T-helper 22 cell (primary cell): ENCODE measurements around the gene ZNF865.

ENCODE experiments used
- DNase-seq: peaks from one replicate; pipeline ENCODE4 v3.0.0-alpha.2; 2020; ENCODE audit warnings: low read depth

Gene ZNF865

DNA sequence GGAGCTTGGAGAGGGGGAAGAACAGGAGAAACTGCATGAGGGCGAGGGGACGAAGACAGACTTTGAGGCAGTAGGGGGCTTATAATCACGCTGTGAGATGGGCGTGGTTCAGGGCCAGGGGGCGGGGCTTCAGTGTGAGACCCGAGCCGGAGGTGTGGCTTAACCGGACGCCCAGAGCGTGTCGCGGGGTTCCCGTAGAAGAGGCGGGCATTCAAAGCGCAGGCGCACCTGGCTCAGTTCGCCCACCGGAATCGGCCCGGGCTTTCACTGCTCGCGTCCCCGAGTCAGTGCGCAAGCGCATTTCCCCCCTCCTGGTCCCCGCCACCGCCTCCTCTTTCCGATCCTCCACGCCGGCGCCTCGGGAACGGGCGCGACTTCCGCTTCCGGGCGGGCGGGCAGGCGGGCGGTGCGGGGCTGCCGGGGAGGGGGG is 225 bp upstream of the ZNF865 start:
- DNase-seq, result peak; percentile 97

DNA sequence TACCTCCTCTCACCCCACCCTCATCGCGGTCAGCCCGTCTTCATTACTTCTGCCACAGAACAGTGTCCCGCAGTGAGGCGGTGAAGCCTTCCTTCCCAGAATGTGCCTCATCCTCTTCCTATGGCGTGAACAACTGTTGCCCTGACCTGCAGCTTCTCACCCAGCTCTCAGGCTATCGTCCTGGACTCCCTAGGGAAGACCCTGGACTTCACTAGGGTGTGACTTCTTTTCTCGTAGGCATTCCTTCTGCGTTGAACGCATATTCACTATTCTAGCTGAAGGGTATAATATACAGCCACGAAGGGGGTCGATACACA is 982 bp downstream of the ZNF865 start:
- DNase-seq, result no peak

DNA sequence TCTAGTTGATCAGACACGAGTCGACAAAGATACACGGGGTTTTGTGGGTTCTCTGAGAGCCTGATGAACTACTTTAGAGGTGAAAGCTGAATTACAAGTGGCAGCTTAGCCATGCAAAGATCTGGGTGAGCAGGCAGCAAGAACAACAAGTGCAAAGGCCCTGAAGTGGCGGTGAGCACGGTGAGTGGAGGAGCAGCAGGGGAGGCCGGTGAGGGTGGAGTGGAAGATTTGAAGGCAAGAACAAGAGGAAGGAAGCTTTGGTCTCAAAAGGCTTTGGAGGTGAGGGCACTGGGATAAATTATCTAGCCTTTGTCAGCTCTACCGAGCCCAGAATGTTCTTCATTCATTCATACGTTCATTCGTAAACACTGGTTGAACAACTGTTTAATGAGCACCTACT is 1.4 kb downstream of the ZNF865 start:
- no peak for DNase-seq

DNA sequence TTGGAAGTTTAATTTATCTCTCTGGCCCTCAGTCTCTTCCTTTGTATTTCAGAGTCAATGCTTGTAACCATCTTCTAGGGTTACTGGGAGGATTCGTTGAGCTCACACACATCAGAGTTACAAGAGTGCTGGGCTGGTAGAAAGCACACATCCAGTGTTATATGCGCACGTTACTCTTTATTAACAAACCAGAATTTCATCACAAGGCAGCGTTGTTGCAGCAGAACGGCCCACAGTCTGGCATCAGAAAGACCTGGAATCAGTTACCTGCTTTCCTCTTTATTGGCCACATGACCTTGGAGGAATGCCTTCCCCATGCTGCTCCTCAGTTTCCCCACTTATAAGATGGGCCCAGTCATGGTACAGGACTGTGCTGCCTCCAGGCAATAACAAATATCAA is 3.9 kb downstream of the ZNF865 start:
- DNase-seq, result no peak

DNA sequence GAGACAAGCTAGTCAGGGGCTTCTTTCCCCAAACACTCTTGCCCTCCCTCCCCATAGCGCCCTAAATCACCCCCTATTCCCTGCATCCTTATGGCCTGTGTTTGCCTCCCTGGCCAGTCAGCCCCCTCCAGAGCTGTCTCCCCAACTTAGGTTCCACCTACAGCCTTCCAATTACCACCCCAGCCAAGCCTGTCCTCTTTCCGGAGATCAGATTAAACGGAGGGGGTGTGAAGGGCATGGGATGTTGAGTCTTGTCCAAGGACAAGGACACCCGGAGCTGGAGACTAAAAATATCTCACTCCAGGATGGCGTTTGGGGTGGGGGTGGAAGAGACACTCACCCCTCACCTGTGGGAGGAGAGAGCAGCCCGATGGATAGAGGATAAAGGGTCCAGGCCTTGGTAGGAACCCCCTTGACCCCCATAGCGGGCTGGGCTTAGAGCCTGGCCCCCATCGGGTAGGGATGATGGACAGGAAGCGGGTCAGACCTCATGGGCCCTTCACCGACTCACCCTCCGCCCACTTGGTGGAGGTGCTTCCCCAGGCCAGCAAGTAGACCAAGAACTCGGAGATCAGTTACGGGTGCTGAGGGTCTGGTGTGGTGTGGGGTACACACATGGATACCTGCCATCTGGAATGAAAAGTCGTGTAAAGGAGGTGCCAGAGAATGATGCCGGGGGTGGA is 6.0 kb downstream of the ZNF865 start:
- no peak for DNase-seq

DNA sequence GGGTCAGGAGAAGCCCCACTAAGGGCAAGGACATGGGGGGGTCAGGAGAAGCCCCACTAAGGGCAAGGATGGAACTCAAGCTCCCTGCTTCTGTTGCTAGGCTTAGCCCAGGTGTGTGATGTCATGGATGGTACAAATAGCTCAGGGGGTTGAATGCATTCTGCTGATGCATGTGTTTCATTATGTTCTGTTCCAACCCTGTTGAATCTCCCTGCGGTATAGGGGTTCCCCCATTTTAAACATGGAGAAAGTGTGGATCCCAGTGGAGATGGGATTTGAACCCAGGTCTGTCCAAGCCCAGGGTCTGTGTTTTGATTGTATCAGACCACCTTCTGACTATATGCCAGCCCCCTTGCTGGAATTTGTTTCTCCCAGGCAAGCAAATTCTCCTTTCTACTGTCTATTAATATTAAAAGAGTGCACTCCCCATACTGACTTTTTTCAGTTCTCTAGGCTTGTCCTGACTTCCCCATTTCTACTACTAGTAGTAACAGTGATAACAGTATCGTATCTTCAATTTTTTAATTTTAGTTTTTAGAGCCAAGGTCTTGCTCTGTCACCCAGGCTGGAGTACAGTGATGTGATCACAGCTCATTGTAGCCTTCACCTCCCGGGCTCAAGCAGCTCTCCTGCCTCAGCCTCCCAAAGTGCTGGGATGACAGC is 6.7 kb downstream of the ZNF865 start:
- DNase-seq, result no peak

DNA sequence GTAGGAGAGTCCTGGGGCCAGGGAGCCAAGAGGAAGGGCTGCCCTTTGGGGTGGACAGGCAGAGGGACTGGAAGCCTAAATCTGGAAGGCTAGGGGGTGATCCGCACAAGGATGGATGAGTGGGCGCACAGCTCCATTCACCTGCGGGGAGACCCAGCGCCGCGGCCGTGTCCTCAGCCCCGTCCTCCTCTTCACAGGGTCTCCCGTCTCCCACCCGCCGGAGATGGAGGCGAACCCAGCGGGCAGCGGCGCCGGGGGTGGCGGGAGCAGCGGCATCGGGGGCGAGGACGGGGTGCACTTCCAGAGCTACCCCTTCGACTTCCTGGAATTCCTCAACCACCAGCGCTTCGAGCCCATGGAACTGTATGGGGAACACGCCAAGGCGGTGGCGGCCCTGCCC is 7.9 kb downstream of the ZNF865 start:
- DNase-seq, result no peak

DNA sequence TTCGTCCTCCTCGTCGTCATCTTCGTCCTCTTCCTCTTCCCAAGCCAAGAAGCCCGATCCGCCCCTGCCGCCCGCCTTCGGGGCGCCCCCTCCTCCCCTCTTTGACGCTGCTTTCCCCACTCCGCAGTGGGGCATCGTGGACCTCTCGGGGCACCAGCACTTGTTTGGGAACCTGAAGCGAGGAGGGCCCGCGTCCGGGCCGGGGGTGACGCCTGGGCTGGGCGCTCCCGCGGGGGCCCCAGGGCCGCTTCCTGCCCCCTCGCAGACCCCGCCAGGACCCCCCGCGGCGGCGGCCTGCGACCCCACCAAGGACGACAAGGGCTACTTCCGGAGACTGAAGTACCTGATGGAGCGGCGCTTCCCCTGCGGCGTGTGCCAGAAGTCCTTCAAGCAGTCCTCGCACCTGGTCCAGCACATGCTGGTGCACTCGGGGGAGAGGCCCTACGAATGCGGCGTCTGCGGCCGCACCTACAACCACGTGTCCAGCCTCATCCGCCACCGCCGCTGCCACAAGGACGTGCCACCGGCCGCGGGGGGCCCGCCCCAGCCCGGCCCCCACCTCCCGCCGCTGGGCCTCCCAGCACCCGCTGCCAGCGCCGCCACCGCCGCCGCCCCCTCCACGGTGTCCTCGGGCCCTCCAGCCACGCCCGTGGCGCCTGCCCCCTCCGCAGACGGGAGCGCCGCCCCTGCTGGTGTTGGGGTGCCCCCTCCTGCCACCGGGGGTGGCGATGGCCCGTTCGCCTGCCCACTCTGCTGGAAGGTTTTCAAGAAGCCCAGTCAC is 8.7 kb downstream of the ZNF865 start:
- DNase-seq, result no peak

DNA sequence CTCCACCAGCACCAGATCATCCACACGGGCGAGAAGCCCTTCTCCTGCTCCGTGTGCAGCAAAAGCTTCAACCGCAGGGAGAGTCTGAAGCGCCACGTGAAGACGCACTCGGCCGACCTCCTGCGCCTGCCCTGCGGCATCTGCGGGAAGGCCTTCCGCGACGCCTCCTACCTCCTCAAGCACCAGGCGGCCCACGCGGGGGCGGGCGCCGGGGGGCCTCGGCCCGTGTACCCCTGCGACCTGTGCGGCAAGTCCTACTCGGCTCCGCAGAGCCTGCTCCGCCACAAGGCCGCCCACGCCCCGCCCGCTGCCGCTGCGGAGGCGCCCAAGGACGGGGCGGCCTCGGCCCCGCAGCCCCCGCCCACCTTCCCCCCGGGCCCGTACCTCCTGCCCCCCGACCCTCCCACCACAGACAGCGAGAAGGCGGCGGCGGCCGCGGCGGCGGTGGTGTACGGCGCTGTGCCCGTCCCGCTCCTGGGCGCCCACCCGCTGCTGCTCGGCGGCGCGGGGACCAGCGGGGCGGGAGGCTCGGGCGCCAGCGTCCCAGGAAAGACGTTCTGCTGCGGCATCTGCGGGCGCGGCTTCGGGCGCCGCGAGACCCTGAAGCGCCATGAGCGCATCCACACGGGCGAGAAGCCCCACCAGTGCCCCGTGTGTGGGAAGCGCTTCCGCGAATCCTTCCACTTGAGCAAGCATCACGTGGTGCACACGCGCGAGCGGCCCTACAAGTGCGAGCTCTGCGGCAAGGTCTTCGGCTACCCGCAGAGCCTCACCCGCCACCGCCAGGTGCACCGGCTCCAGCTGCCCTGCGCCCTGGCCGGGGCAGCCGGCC is 9.5 kb downstream of the ZNF865 start:
- DNase-seq, result no peak

DNA sequence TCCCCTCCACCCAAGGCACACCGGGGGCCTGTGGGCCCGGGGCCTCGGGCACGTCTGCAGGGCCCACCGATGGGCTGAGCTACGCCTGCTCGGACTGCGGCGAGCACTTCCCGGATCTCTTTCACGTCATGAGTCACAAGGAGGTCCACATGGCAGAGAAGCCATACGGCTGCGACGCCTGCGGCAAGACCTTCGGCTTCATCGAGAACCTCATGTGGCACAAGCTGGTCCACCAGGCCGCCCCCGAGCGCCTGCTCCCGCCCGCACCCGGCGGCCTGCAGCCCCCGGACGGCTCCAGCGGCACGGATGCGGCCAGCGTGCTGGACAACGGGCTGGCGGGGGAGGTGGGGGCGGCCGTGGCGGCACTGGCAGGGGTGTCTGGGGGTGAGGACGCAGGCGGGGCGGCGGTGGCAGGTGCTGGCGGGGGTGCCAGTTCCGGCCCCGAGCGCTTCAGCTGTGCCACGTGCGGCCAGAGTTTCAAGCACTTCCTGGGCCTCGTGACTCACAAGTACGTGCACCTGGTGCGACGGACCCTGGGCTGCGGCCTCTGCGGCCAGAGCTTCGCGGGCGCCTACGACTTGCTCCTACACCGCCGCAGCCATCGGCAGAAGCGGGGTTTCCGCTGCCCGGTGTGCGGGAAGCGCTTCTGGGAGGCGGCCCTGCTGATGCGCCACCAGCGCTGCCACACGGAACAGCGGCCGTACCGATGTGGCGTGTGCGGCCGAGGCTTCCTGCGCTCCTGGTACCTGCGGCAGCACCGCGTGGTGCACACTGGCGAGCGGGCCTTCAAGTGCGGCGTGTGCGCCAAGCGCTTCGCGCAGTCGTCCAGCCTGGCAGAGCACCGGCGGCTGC is 10.3 kb downstream of the ZNF865 start:
- no peak for DNase-seq

DNA sequence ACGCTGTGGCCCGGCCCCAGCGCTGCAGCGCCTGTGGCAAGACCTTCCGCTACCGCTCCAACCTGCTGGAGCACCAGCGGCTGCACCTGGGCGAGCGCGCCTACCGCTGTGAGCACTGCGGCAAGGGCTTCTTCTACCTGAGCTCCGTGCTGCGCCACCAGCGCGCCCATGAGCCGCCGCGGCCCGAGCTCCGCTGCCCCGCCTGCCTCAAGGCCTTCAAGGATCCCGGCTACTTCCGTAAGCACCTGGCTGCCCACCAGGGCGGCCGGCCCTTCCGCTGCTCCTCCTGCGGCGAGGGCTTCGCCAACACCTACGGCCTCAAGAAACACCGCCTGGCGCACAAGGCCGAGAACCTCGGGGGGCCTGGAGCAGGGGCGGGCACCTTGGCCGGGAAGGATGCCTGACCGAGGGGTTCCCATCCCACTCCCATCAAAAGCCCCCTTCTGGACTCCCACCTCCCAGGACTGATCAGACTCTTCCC is 11.0 kb downstream of the ZNF865 start:
- DNase-seq, result no peak

DNA sequence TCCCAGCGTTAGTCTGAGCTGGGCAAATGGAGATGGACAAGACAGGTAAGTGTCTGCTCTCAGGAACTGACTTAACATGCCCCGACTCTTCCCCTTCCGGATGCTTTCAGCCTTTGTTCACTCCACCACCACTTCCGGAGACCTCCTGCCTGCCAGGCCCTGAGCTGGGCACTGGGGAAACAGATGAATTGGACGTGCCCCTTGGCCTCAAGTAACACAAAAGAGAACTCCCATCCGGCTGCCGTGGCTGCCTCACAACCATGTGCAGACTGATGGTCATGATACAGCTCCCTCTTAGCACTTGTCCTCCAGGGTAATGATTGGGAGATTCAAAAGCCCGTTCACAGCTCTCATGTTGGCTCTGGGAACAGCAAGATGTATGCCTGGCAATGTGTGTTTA is 12.0 kb downstream of the ZNF865 start:
- no peak for DNase-seq

DNA sequence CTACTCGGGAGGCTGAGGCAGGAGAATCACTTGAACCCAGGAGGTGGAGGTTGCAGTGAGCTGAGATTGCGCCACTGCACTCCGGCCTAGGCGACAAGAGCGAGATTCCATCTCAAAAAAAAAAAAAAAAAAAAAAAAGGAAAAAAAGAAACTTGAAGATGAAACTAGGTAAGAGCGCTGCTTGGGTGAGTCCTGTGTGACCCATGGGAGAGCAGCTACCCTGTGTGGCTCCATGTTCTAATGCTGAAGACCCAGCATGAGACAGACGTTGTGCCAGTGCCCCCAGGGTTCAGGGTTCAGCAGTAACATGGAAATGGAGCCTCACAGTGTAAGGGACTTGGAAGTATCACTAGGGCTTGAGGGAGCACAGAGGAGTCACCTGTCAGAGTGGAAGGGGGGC is 13.0 kb downstream of the ZNF865 start:
- no peak for DNase-seq

DNA sequence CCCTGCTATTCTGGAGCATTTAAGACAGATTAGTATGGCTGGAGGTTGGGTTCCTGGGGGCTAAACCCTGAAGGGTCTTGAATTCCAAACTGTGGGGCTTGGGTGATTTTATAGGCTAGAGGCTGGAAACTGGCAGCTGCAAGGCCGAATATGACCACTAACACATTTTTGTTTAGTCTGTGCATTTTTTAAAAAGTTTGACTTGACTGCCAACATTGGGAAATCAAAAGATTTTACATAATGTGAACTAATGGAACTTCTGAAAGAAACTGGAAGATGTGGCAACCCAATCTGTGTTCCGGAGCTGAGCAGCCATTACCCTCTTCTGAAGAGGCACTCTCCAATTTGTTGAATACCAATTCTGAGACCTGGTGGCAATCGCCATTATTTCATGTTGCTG is 13.8 kb downstream of the ZNF865 start:
- DNase-seq, result no peak

DNA sequence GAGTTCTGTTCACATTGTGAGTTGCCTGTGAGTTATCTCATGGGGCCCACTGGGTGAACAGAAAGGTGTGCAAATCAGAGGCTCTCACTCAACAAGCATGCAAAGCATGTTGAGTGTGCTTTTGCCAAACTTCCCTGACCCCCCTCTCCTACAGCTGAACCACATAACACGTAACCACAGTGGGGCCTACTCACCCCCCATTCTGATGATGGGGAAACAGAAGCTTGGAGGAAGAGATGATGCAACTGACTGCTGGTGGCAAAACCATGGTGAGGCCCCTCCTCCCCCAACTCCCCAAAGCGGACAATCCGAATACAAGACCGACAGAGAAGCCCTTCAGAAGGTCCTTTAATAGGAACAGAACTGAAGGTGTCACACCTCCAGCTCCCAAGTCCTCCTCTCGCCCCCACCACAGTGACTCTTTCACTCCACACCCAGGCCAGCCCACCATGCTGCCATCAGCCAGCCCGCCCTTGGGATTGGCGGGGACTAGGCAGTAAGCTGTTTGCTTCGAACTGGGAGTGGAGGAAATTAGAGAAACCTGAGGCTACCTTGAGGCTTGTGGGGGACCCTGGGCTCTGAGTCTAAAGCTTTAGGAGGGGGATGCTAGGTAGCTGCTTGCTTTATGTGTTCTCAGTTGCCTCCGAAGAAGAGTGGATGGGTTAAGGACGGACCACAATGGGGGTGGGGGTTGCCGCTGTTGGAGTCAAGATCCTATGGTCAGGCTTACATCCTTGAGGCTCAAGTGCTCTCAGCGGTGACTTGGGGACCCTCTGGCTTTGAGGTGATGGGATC is 15.2 kb downstream of the ZNF865 start:
- no peak for DNase-seq

DNA sequence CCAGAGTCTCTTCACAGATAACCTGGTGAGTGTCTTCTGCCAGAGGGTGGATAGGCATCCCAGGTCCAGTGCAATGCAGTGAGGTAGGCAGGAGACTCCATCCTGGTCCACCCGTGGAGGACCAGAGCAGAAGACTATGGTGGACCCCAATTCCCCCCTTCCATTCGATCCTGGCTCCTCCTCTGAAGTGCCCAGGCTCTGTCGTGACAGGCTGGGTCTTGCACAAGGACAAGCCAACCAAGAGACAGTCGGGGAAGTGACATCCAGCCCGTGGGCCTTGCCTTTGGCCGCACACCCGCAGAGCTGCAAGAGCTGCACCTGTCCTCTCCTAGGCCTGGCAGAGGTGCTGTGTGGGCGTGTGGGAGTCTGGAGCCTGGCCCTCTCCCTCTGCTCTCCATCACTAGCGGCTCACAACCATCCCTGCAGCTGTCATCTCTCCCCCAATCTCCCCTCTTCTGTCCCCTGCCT is 15.8 kb downstream of the ZNF865 start:
- no peak for DNase-seq

DNA sequence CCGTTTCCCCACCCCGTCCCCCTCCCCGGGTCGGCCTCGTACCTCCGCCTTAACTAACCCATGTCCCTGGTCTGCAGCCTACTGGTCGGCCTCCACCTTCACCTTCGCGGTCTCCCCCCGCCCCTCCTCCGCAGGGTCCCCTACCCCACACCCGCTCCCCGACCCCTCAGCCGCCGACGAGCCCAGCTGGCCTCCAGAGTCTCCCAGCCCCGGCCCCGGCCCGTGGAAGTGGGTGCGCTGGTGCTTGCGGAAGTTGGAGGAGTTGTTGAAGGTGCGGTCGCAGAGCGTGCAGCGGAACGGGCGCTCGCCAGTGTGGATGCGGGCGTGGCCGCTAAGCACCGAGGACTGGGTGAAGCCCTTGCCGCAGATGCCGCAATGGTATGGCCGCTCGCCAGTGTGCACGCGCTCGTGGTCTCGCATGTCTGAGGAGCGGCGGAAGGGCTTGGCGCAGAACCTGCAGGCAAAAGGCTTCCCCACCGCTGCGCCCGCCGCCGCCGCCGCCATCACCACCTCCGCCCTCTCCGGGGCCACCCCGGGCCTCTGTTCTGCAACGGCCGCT is 16.3 kb downstream of the ZNF865 start:
- DNase-seq, result no peak

DNA sequence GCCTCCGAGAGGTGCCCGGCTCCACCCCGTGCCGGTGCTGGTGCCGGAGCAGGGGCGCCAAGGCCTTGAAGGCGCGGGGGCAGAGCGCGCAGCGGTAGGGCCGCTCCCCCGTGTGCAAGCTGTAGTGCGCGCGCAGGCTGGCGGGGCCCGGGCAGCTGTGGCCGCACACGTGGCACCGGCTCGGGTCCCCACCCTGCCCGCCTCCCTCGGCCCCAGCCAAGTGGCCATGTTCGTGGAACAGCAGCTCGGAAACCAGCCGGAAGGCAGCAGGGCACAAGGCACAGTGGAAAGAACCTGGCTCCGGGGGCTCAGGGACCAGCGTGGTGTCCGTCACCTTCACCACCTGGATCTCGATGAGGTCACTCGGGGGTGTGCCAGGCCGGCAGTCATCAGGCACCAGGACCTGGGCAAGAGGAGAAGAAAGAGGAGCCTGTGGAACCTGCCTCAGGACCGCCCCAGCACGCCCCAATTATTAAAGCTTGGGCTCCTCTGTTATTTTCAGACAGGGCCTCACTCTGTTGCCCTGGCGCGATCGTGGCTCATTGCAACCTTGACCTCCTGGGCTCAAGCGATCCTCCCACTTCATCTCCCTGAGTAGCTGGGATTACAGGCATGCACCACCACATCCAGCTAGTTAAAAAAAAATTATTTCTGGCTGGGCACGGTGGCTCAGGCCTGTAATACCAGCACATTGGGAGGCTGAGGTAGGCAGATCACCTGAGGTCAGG is 17.0 kb downstream of the ZNF865 start:
- no peak for DNase-seq

DNA sequence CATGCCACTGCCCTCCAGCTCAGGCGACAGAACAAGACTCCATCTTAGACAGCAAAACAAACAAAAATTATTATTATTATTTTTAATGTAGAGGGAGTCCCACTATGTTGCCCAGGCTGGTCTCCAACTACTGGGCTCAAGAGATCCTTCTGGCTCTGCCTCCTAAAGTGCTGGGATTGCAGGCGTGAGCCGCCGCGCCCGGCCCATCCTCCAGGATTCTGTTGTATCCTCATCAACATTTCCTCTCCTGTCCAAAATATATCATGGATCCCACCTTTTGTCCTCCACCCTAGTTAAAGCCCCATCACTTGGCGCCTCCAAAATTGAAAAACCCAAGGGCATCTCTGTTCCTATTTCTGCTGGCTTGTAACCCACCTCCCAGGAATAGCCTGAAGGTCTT is 17.7 kb downstream of the ZNF865 start:
- no peak for DNase-seq
